Measurements from ENCODE around the gene NBAS. TPM values are rescaled to one million over a fixed set of nuclear protein-coding genes. Genes with fewer than 3 reads are reported as not detected.
A peak's percentile ranks its signal among the peaks of the same experiment; 100 is the strongest.

NBAS gene
- total and polyA plus RNA-seq, 9 of the 15 experiments (the other 6 are each of a cell fraction or from before 2014, with no cell fraction given): 15.3 to 94.4 (median 69.9) TPM

DNA sequence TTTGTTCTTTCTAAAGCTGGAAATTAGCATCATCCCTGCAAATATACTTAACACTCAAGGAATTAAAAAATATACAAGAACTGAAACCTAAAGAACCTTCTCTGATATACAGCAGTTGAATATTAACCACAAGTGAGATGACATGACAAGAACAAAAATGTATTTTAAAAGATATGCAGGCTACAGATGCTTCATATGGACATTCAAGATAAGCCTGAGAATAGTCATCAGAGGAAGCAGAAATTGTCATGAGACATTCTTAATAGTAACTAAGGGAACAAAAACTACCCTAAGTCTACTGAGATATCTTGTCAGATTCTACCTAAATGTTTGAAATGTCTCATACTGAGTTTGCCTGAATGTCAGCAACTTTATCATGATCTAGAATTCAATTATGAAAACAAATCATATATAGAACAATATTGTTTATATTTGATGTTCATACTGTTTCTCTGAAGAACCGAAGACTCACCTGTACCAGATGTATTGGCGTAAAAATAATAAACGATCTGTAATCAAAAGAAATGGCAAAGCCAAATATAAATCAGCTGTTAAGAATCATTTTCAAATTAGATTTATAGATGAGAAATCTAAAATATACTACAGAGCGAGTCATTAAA is 4.7 kb downstream of the NBAS start (continued):
- TF ChIP-seq, protein P1, sequence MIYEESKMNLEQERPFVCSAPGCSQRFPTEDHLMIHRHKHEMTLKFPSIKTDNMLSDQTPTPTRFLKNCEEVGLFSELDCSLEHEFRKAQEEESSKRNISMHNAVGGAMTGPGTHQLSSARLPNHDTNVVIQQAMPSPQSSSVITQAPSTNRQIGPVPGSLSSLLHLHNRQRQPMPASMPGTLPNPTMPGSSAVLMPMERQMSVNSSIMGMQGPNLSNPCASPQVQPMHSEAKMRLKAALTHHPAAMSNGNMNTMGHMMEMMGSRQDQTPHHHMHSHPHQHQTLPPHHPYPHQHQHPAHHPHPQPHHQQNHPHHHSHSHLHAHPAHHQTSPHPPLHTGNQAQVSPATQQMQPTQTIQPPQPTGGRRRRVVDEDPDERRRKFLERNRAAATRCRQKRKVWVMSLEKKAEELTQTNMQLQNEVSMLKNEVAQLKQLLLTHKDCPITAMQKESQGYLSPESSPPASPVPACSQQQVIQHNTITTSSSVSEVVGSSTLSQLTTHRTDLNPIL (CRISPR knock-in tag; IDR thresholded peaks at IDR 0.05): no peak
- TF ChIP-seq, protein P2, sequence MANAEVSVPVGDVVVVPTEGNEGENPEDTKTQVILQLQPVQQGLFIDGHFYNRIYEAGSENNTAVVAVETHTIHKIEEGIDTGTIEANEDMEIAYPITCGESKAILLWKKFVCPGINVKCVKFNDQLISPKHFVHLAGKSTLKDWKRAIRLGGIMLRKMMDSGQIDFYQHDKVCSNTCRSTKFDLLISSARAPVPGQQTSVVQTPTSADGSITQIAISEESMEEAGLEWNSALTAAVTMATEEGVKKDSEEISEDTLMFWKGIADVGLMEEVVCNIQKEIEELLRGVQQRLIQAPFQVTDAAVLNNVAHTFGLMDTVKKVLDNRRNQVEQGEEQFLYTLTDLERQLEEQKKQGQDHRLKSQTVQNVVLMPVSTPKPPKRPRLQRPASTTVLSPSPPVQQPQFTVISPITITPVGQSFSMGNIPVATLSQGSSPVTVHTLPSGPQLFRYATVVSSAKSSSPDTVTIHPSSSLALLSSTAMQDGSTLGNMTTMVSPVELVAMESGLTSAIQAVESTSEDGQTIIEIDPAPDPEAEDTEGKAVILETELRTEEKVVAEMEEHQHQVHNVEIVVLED (CRISPR knock-in tag; IDR thresholded peaks at IDR 0.05): no peak
- peak; percentile 97 for TF ChIP-seq SOX6 (IDR thresholded peaks at IDR 0.05)
- no peak for TF ChIP-seq TCF7L2 (IDR thresholded peaks at IDR 0.05; ENCODE audit: low read depth, low read length)
- TF ChIP-seq ZNF717 (CRISPR knock-in tag; IDR thresholded peaks at IDR 0.05): no peak
- peak; percentile 92 for TF ChIP-seq SMARCC2 (IDR thresholded peaks at IDR 0.05; ENCODE audit: low read depth)
- no peak for TF ChIP-seq PTTG1 (tag; IDR thresholded peaks at IDR 0.05; ENCODE audit: low read depth)
- TF ChIP-seq SPI1 (IDR thresholded peaks at IDR 0.05; ENCODE audit: borderline replicate concordance, low read depth, low read length): no peak
- no peak for TF ChIP-seq ZNF197 (CRISPR knock-in tag; IDR thresholded peaks at IDR 0.05; ENCODE audit: low read depth)
- TF ChIP-seq ZKSCAN3 (CRISPR knock-in tag; IDR thresholded peaks at IDR 0.05): no peak
- TF ChIP-seq MYC (IDR thresholded peaks at IDR 0.05; ENCODE audit: low read depth, low read length): peak; percentile 15; the same call in 1 of the 2 replicates
- no peak for TF ChIP-seq MYC (CRISPR knock-in tag; IDR thresholded peaks at IDR 0.05; ENCODE audit: borderline replicate concordance, low read depth)
- no peak for TF ChIP-seq ZBTB7A (IDR thresholded peaks at IDR 0.05; ENCODE audit: borderline replicate concordance, control insufficient read depth, low read depth, low read length)
- peak; percentile 99 for TF ChIP-seq EP300 (IDR thresholded peaks at IDR 0.05; ENCODE audit: low read length)
- TF ChIP-seq ZNF408 (CRISPR knock-in tag; IDR thresholded peaks at IDR 0.05; ENCODE audit: low read depth): no peak
- TF ChIP-seq TEAD1 (CRISPR knock-in tag; IDR thresholded peaks at IDR 0.05): no peak
- no peak for TF ChIP-seq ZNF184 (CRISPR knock-in tag; IDR thresholded peaks at IDR 0.05)
- no peak for TF ChIP-seq RBM15 (IDR thresholded peaks at IDR 0.05; ENCODE audit: insufficient read depth, low read length)
- TF ChIP-seq SP1 (CRISPR knock-in tag; IDR thresholded peaks at IDR 0.05): no peak
- TF ChIP-seq ZNF583 (CRISPR knock-in tag; IDR thresholded peaks at IDR 0.05): no peak
- no peak for TF ChIP-seq DIDO1 (tag; IDR thresholded peaks at IDR 0.05; ENCODE audit: low read depth)
- peak; percentile 69 to 81; a peak in 3 of 4 replicates for TF ChIP-seq ARNT (IDR thresholded peaks at IDR 0.05)
- TF ChIP-seq LEF1 (IDR thresholded peaks at IDR 0.05): peak; percentile 94
- no peak for TF ChIP-seq CTBP1 (IDR thresholded peaks at IDR 0.05; ENCODE audit: borderline replicate concordance)
- TF ChIP-seq ZNF780A (CRISPR knock-in tag; IDR thresholded peaks at IDR 0.05): no peak
- no peak for TF ChIP-seq PPARD (CRISPR knock-in tag; IDR thresholded peaks at IDR 0.05)
- TF ChIP-seq, protein P3, sequence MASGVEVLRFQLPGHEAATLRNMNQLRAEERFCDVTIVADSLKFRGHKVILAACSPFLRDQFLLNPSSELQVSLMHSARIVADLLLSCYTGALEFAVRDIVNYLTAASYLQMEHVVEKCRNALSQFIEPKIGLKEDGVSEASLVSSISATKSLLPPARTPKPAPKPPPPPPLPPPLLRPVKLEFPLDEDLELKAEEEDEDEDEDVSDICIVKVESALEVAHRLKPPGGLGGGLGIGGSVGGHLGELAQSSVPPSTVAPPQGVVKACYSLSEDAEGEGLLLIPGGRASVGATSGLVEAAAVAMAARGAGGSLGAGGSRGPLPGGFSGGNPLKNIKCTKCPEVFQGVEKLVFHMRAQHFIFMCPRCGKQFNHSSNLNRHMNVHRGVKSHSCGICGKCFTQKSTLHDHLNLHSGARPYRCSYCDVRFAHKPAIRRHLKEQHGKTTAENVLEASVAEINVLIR (CRISPR knock-in tag; IDR thresholded peaks at IDR 0.05): no peak

Measured in K562 (cell line).